ENCODE results near the gene CROCC. TPM values are rescaled to one million over a fixed set of nuclear protein-coding genes. Genes with fewer than 3 reads are reported as not detected.
"Not testable (repeated sequence)": the region's sequence is repeated elsewhere in the genome, so short reads cannot be mapped to it uniquely, and the experiment has no call there.

The CROCC gene
- total and polyA plus RNA-seq, 7 experiments from 2014 or later: 1.4 to 84.8 (median 61.9) TPM

- DNase-seq (no peak), ATAC-seq (no peak)
- Histone ChIP-seq H3K27ac (ENCODE audit: low read depth, low read length) (no peak overlapping the region), H3K36me3 (ENCODE audit: control insufficient read depth in 2 of 3, insufficient read depth in 3 of 3, low read length in 3 of 3) (peaks cover 0 to 3% (median 0%) of the 10 kb centered on the region in 3 experiments), H3K9me3 (ENCODE audit: control insufficient read depth in 2 of 3, low read length in 3 of 3) (no peaks in the 10 kb centered on the region), H3K27me3 (ENCODE audit: control insufficient read depth in 2 of 2, insufficient read depth in 2 of 2, low read length in 2 of 2) (no peaks in the 10 kb centered on the region), H3K4me1 (ENCODE audit: control insufficient read depth in 2 of 2, insufficient read depth in 2 of 2, low read length in 2 of 2) (peaks cover 10 to 13% of the 10 kb centered on the region in 2 donors), H3K4me3 (ENCODE audit: low read length) (no peak overlapping the region)
- H3K36me3 Mint-ChIP-seq: peaks cover 0 to 5% (median 0%) of the 10 kb centered on the region in 5 donors
- H3K27ac Mint-ChIP-seq: peak overlapping the region in 1 of 9 donors; percentile 59
- no peaks in the 10 kb centered on the region for H3K9me3 Mint-ChIP-seq
- intact Hi-C loops (cut with micrococcal nuclease): no loop called here
- H3K27me3 Mint-ChIP-seq: no peaks in the 10 kb centered on the region
- CTCF ChIA-PET: no interaction called here
- H3K4me3 Mint-ChIP-seq: no peak overlapping the region
- H3K4me1 Mint-ChIP-seq: peaks cover 13 to 61% (median 32%) of the 10 kb centered on the region in 7 donors
- POLR2A ChIA-PET: no interaction called here
These were observed 4.1 kb downstream of the CROCC start for GRCh38 chr1:16925635-16926490.

- Mint-ChIP-seq H3K27me3 (no peaks in the 10 kb centered on the region), H3K4me3 (no peak overlapping the region), H3K4me1 (peaks cover 8 to 54% (median 25%) of the 10 kb centered on the region in 7 donors), H3K27ac (peak overlapping the region in 1 of 9 donors; percentile 42), H3K9me3 (no peaks in the 10 kb centered on the region), H3K36me3 (peaks cover 0 to 13% (median 4%) of the 10 kb centered on the region in 5 donors)
- CTCF ChIA-PET: no interaction called here
- intact Hi-C loops (cut with micrococcal nuclease): no loop called here
- no peak overlapping the region for H3K4me3 ChIP-seq (ENCODE audit: low read length)
- POLR2A ChIA-PET: no interaction called here
- H3K9me3 ChIP-seq (ENCODE audit: control insufficient read depth in 2 of 3, low read length in 3 of 3): no peaks in the 10 kb centered on the region
- H3K4me1 ChIP-seq (ENCODE audit: control insufficient read depth in 2 of 2, insufficient read depth in 2 of 2, low read length in 2 of 2): peaks cover 8 to 9% of the 10 kb centered on the region in 2 donors
- no peak for DNase-seq
- ATAC-seq: no peak
- no peaks in the 10 kb centered on the region for H3K27me3 ChIP-seq (ENCODE audit: control insufficient read depth in 2 of 2, insufficient read depth in 2 of 2, low read length in 2 of 2)
- H3K27ac ChIP-seq (ENCODE audit: low read depth, low read length): no peak overlapping the region
- peaks cover 0 to 9% (median 0%) of the 10 kb centered on the region in 3 experiments for H3K36me3 ChIP-seq (ENCODE audit: control insufficient read depth in 2 of 3, insufficient read depth in 3 of 3, low read length in 3 of 3)
These were observed 4.9 kb downstream of the CROCC start for GRCh38 chr1:16926491-16927073.

- ATAC-seq (no peak), DNase-seq (no peak)
- no peak overlapping the region for H3K4me3 ChIP-seq (ENCODE audit: low read length)
- Mint-ChIP-seq H3K27me3 (no peaks in the 10 kb centered on the region), H3K27ac (peak overlapping the region in 2 of 9 donors; percentile 16 to 42), H3K4me1 (peaks cover 4 to 47% (median 21%) of the 10 kb centered on the region in 7 donors), H3K36me3 (peaks cover 0 to 15% (median 5%) of the 10 kb centered on the region in 5 donors), H3K9me3 (no peaks in the 10 kb centered on the region), H3K4me3 (no peak overlapping the region)
- H3K4me1 ChIP-seq (ENCODE audit: control insufficient read depth in 2 of 2, insufficient read depth in 2 of 2, low read length in 2 of 2): peaks cover under 1 to 2% of the 10 kb centered on the region in 2 donors
- intact Hi-C loops (cut with micrococcal nuclease): no loop called here
- CTCF ChIA-PET: no interaction called here
- H3K27me3 ChIP-seq (ENCODE audit: control insufficient read depth in 2 of 2, insufficient read depth in 2 of 2, low read length in 2 of 2): no peaks in the 10 kb centered on the region
- H3K36me3 ChIP-seq (ENCODE audit: control insufficient read depth in 2 of 3, insufficient read depth in 3 of 3, low read length in 3 of 3): peaks cover 0 to 9% (median 0%) of the 10 kb centered on the region in 3 experiments
- H3K27ac ChIP-seq (ENCODE audit: low read depth, low read length): no peak overlapping the region
- POLR2A ChIA-PET: no interaction called here
- no peaks in the 10 kb centered on the region for H3K9me3 ChIP-seq (ENCODE audit: control insufficient read depth in 2 of 3, low read length in 3 of 3)
These were observed 5.5 kb downstream of the CROCC start for GRCh38 chr1:16927256-16927655.

GRCh38 chr1:16927711-16928485, 6.2 kb downstream of the CROCC start:
- ChIA-PET CTCF (no interaction called here), POLR2A (no interaction called here)
- ATAC-seq: peak; percentile 45
- H3K9me3 ChIP-seq (ENCODE audit: control insufficient read depth in 2 of 3, low read length in 3 of 3): no peaks in the 10 kb centered on the region
- no peaks in the 10 kb centered on the region for H3K27me3 ChIP-seq (ENCODE audit: control insufficient read depth in 2 of 2, insufficient read depth in 2 of 2, low read length in 2 of 2)
- peaks cover 4 to 40% (median 16%) of the 10 kb centered on the region in 7 donors for H3K4me1 Mint-ChIP-seq
- H3K9me3 Mint-ChIP-seq: no peaks in the 10 kb centered on the region
- H3K4me1 ChIP-seq (ENCODE audit: control insufficient read depth in 2 of 2, insufficient read depth in 2 of 2, low read length in 2 of 2): no peaks in the 10 kb centered on the region
- H3K4me3 ChIP-seq (ENCODE audit: low read length): no peak overlapping the region
- H3K36me3 Mint-ChIP-seq: peaks cover 0 to 19% (median 8%) of the 10 kb centered on the region in 5 donors
- no peak for DNase-seq
- peaks cover 0 to 9% (median 0%) of the 10 kb centered on the region in 3 experiments for H3K36me3 ChIP-seq (ENCODE audit: control insufficient read depth in 2 of 3, insufficient read depth in 3 of 3, low read length in 3 of 3)
- H3K27ac ChIP-seq (ENCODE audit: low read depth, low read length): no peak overlapping the region
- peak overlapping the region in 1 of 9 donors; percentile 42 for H3K27ac Mint-ChIP-seq
- H3K4me3 Mint-ChIP-seq: no peak overlapping the region
- intact Hi-C loops (cut with micrococcal nuclease): no loop called here
- H3K27me3 Mint-ChIP-seq: no peaks in the 10 kb centered on the region

GRCh38 chr1:16929146-16930041, 7.7 kb downstream of the CROCC start:
- H3K4me3 Mint-ChIP-seq; H3K27ac ChIP-seq (ENCODE audit: low read depth, low read length); H3K4me1 ChIP-seq (ENCODE audit: control insufficient read depth in 2 of 2, insufficient read depth in 2 of 2, low read length in 2 of 2); H3K9me3 Mint-ChIP-seq; H3K4me3 ChIP-seq (ENCODE audit: low read length); H3K27me3 ChIP-seq (ENCODE audit: control insufficient read depth in 2 of 2, insufficient read depth in 2 of 2, low read length in 2 of 2); H3K9me3 ChIP-seq (ENCODE audit: control insufficient read depth in 2 of 3, low read length in 3 of 3); DNase-seq; H3K36me3 ChIP-seq (ENCODE audit: control insufficient read depth in 2 of 3, insufficient read depth in 3 of 3, low read length in 3 of 3); H3K27me3 Mint-ChIP-seq; H3K27ac Mint-ChIP-seq; intact Hi-C loops (cut with micrococcal nuclease): not testable (repeated sequence)
- peak; percentile 12 for ATAC-seq
- ChIA-PET POLR2A (interaction anchor here (0.6 kb wide), 1 partner anchor 315 kb away, joined by 3 read pairs; no protein-coding TSS in a partner anchor), CTCF (interaction anchor here (0.6 to 0.7 kb wide), 2 partner anchors 14 to 78 kb away, joined by 3 read pairs; no protein-coding TSS in a partner anchor)
- H3K4me1 Mint-ChIP-seq: peaks cover 0 to 27% (median 10%) of the 10 kb centered on the region in 7 donors
- peaks cover 0 to 22% (median 8%) of the 10 kb centered on the region in 5 donors for H3K36me3 Mint-ChIP-seq
